ENCODE results near the gene IL36B. TPM values are rescaled to one million over a fixed set of nuclear protein-coding genes. Genes with fewer than 3 reads are reported as not detected.

Gene IL36B
- total RNA-seq, 1 experiment from 2014 or later: not detected

- peak; percentile 22 for DNase-seq (ENCODE audit: extremely low read depth, low read depth)
These were observed 40.0 kb downstream of the IL36B start for GRCh38 chr2:113012436-113013335.

GRCh38 chr2:113011108-113011507, 41.6 kb downstream of the IL36B start:
- DNase-seq (ENCODE audit: extremely low read depth, low read depth): no peak

GRCh38 chr2:113010088-113010487, 42.6 kb downstream of the IL36B start:
- DNase-seq (ENCODE audit: extremely low read depth, low read depth): no peak

- no peak for DNase-seq (ENCODE audit: extremely low read depth, low read depth)
These were observed 43.0 kb downstream of the IL36B start for GRCh38 chr2:113009622-113010021.

GRCh38 chr2:113007250-113007649, 45.4 kb downstream of the IL36B start:
- no peak for DNase-seq (ENCODE audit: extremely low read depth, low read depth)

GRCh38 chr2:113005030-113005509, 47.6 kb downstream of the IL36B start, which contains the start of gene IL36A:
TSS of gene IL36A (plus strand) at chr2:113005459. CDS start at chr2:113005872, 413 bp downstream.
- no peak for DNase-seq (ENCODE audit: extremely low read depth, low read depth)

- no peak for DNase-seq (ENCODE audit: extremely low read depth, low read depth)
These were observed 50.0 kb downstream of the IL36B start for GRCh38 chr2:113002677-113003076.

- DNase-seq (ENCODE audit: extremely low read depth, low read depth): no peak
These were observed 52.2 kb downstream of the IL36B start for GRCh38 chr2:113000436-113000835.

GRCh38 chr2:112997151-112997550, 55.5 kb downstream of the IL36B start:
- no peak for DNase-seq (ENCODE audit: extremely low read depth, low read depth)

GRCh38 chr2:112996635-112997034, 56.0 kb downstream of the IL36B start:
- no peak for DNase-seq (ENCODE audit: extremely low read depth, low read depth)

- no peak for DNase-seq (ENCODE audit: extremely low read depth, low read depth)
These were observed 57.2 kb downstream of the IL36B start for GRCh38 chr2:112995346-112995920.

GRCh38 chr2:112994648-112995047, 58.0 kb downstream of the IL36B start:
- DNase-seq (ENCODE audit: extremely low read depth, low read depth): no peak

GRCh38 chr2:112993831-112994230, 58.8 kb downstream of the IL36B start:
- DNase-seq (ENCODE audit: extremely low read depth, low read depth): no peak

GRCh38 chr2:112989611-112990010, 63.1 kb downstream of the IL36B start:
- DNase-seq (ENCODE audit: extremely low read depth, low read depth): no peak

GRCh38 chr2:112985090-112985489, 67.6 kb downstream of the IL36B start:
- DNase-seq (ENCODE audit: extremely low read depth, low read depth): no peak

- DNase-seq (ENCODE audit: extremely low read depth, low read depth): no peak
These were observed 72.1 kb downstream of the IL36B start for GRCh38 chr2:112980537-112980936.

- DNase-seq (ENCODE audit: extremely low read depth, low read depth): no peak
These were observed 72.9 kb downstream of the IL36B start for GRCh38 chr2:112979731-112980130.

- no peak for DNase-seq (ENCODE audit: extremely low read depth, low read depth)
These were observed 75.1 kb downstream of the IL36B start, which contains the start of gene IL36G for GRCh38 chr2:112977559-112978056. TSS of gene IL36G (plus strand) at chr2:112978006. CDS start at chr2:112978639, 633 bp downstream.
